IMR-90 (cell line): Measurements from ENCODE around the gene GALM. TPM values are rescaled to one million over a fixed set of nuclear protein-coding genes. Genes with fewer than 3 reads are reported as not detected.

ENCODE experiments used
- ATAC-seq: fragments of 200-7000 bp; cut with Tn5 transposase; 2 replicates; pipeline ENCODE4 v1.9.1; 2020; ENCODE audit warnings: low read depth, mild to moderate bottlenecking, moderate library complexity
- BruUV-seq: library from RNA; stranded (reverse); fragments of 400-500 nt; replicated peaks from 2 replicates; lab custom pipeline; 2021; lab: Mats Ljungman, UMichigan
- CTCF ChIA-PET: fragments of 300-600 bp; formaldehyde crosslinking; extraction: SDS; loops from one replicate; lab custom pipeline; 2021; ENCODE audit warnings: antibody characterized with exemption; lab: Yijun Ruan, JAX
- POLR2A ChIA-PET: fragments of 300-600 bp; sonication (Branson Sonifier 250); formaldehyde crosslinking; loops from one replicate; lab custom pipeline; 2022; ENCODE audit warnings: antibody characterized with exemption; ENCODE audit not compliant: unreplicated experiment; lab: Charles Lee
- DNase-seq: peaks from one replicate; pipeline ENCODE4 v3.0.0; 2013
- H2AFZ ChIP-seq: replicated peaks from 2 replicates; pipeline ENCODE3; 2013; ENCODE audit warnings: low read length, mild to moderate bottlenecking; ENCODE audit not compliant: poor library complexity
- H2AK5ac ChIP-seq: 2 replicates; pipeline ENCODE4 v1.6.1; 2013; ENCODE audit warnings: low read depth, low read length, inconsistent platforms
- H2AK9ac ChIP-seq: replicated peaks from 2 replicates; pipeline ENCODE3; 2013; ENCODE audit warnings: mild to moderate bottlenecking, low read depth, low read length, moderate library complexity; ENCODE audit not compliant: poor library complexity
- H2BK120ac ChIP-seq: 2 replicates; pipeline ENCODE4 v1.6.1; 2013; ENCODE audit warnings: low read depth, low read length, inconsistent platforms
- H2BK15ac ChIP-seq: 3 replicates; pipeline ENCODE4 v1.6.1; 2013; ENCODE audit warnings: low read depth, low read length, inconsistent platforms
- H2BK20ac ChIP-seq: 2 replicates; pipeline ENCODE4 v1.6.1; 2013; ENCODE audit warnings: low read depth, mild to moderate bottlenecking, inconsistent platforms, low read length, moderate library complexity
- H2BK5ac ChIP-seq: 2 replicates; pipeline ENCODE4 v1.6.1; 2013; ENCODE audit warnings: mild to moderate bottlenecking, low read depth, low read length, inconsistent platforms; ENCODE audit not compliant: poor library complexity, severe bottlenecking
- H3K14ac ChIP-seq: replicated peaks from 2 replicates; pipeline ENCODE4 v1.6.1; 2013; ENCODE audit warnings: low read depth, low read length, inconsistent platforms
- H3K18ac ChIP-seq: 2 replicates; pipeline ENCODE4 v1.6.1; 2013; ENCODE audit warnings: low read depth, low read length, control low read depth
- H3K23ac ChIP-seq: 2 replicates; pipeline ENCODE4 v1.6.1; 2013; ENCODE audit warnings: low read depth, low read length, inconsistent platforms
- H3K27ac ChIP-seq: 2 replicates; pipeline ENCODE4 v1.5.1; 2013; ENCODE audit warnings: mild to moderate bottlenecking, control low read depth, low read length; ENCODE audit not compliant: insufficient read depth
- H3K27me3 ChIP-seq: 2 replicates; pipeline ENCODE4 v1.6.1; 2013; ENCODE audit warnings: low read length; ENCODE audit not compliant: control insufficient read depth, insufficient read depth
- H3K36me3 ChIP-seq: 2 replicates; pipeline ENCODE4 v1.6.1; 2013; ENCODE audit warnings: low read length, mixed read lengths; ENCODE audit not compliant: control insufficient read depth, insufficient read depth
- H3K4ac ChIP-seq: 2 replicates; pipeline ENCODE4 v1.6.1; 2013; ENCODE audit warnings: low read depth, low read length, inconsistent platforms
- H3K4me1 ChIP-seq: 2 replicates; pipeline ENCODE4 v1.6.1; 2013; ENCODE audit warnings: low read length, mixed read lengths; ENCODE audit not compliant: control insufficient read depth, insufficient read depth
- H3K4me2 ChIP-seq: 2 replicates; pipeline ENCODE4 v1.6.1; 2013; ENCODE audit warnings: low read depth, mild to moderate bottlenecking, control low read depth, low read length, moderate library complexity
- H3K4me3 ChIP-seq: 2 replicates; pipeline ENCODE4 v1.5.1; 2013; ENCODE audit warnings: low read depth, mild to moderate bottlenecking, control low read depth, low read length, moderate library complexity; ENCODE audit not compliant: insufficient read depth
- H3K56ac ChIP-seq: 2 replicates; pipeline ENCODE4 v1.6.1; 2013; ENCODE audit warnings: low read length, inconsistent platforms; ENCODE audit not compliant: insufficient read depth; ENCODE audit errors: extremely low read depth
- H3K79me1 ChIP-seq, 2 experiments: 2 replicates each; pipeline ENCODE4 v1.6.1; 2013; ENCODE audit warnings: low read length in 2 of 2, inconsistent platforms in 1 of 2, low read depth in 1 of 2
- H3K9ac ChIP-seq: 2 replicates; pipeline ENCODE4 v1.6.1; 2013; ENCODE audit warnings: low read depth, low read length, control low read depth
- H3K9me1 ChIP-seq: 2 replicates; pipeline ENCODE4 v1.6.1; 2013; ENCODE audit warnings: low read length, inconsistent platforms; ENCODE audit not compliant: insufficient read depth
- H3K9me3 ChIP-seq: 2 replicates; pipeline ENCODE4 v1.6.1; 2013; ENCODE audit warnings: low read length; ENCODE audit not compliant: control insufficient read depth, insufficient read depth
- H4K20me1 ChIP-seq: 2 replicates; pipeline ENCODE4 v1.6.1; 2013; ENCODE audit warnings: low read length, inconsistent platforms; ENCODE audit not compliant: insufficient read depth
- H4K5ac ChIP-seq: 2 replicates; pipeline ENCODE4 v1.6.1; 2013; ENCODE audit warnings: mild to moderate bottlenecking, low read depth, low read length, control low read depth
- H4K8ac ChIP-seq, 2 experiments: 2 replicates each; pipeline ENCODE4 v1.6.1; 2013; ENCODE audit warnings: low read depth in 2 of 2, low read length in 2 of 2, control low read depth in 1 of 2, inconsistent platforms in 1 of 2
- H4K91ac ChIP-seq: 2 replicates; pipeline ENCODE4 v1.6.1; 2013; ENCODE audit warnings: low read depth, low read length, inconsistent platforms; ENCODE audit not compliant: insufficient read depth
- NFE2L2 ChIP-seq: fragments of 150-350 bp; IDR thresholded peaks from 2 replicates; pipeline ENCODE4 v1.6.1; 2016; ENCODE audit warnings: low read depth, mild to moderate bottlenecking, low read length
- RFX5 ChIP-seq: IDR thresholded peaks from 2 replicates; pipeline ENCODE4 v1.8.0; 2012; ENCODE audit warnings: low read depth, mild to moderate bottlenecking, low read length, moderate library complexity
- WGBS, 2 experiments: methylation state at CpG; one replicate each; pipeline versions ENCODE4 v1.1.5 to v1.1.7; 2013; ENCODE audit warnings: missing lambda C conversion rate in 2 of 2; ENCODE audit not compliant: insufficient read length in 1 of 2; ENCODE audit errors: extremely low coverage in 2 of 2; 5-methylcytosine and 5-hydroxymethylcytosine counted together
- dilution Hi-C: fragments of 300-500 bp; cut with HindIII; formaldehyde crosslinking; loops from one replicate; pipeline ENCODE4 v1.14.3; 2018; ENCODE audit warnings: low sequenced_read_pairs; ENCODE audit not compliant: unreplicated experiment
- in situ Hi-C: fragments of 300-500 bp; cut with MboI; formaldehyde crosslinking; loops from 3 replicates; pipeline ENCODE4 v1.14.3; 2019; ENCODE audit warnings: low sequenced_read_pairs, inconsistent platforms, mixed read lengths
- intact Hi-C: fragments of 100-400 bp; cut with micrococcal nuclease; formaldehyde crosslinking; loops from 2 replicates; pipeline ENCODE4 v1.10.0; 2022
- polyA plus RNA-seq, 3 experiments: library from polyadenylated mRNA; depleted of rRNA; stranded (reverse); fragments of >200 nt; gene quantifications; 2 replicates each; pipeline ENCODE4 v1.2.3, GENCODE V29; 2012; ENCODE audit warnings: low replicate concordance in 1 of 3
- total RNA-seq: library from RNA; depleted of rRNA; stranded (reverse); fragments of >200 nt; gene quantifications from 2 replicates; pipeline ENCODE4 v1.2.3, GENCODE V29; 2012
- TF ChIP-seq, protein P1 (sequence below): fragments of 150-350 bp; IDR thresholded peaks from 2 replicates; pipeline ENCODE4 v1.6.1; 2017; ENCODE audit warnings: mild to moderate bottlenecking, antibody characterized with exemption, low read length, low read depth

Gene GALM
- total and polyA plus RNA-seq, 2 of the 4 experiments (the other 2 are of a cell fraction) = 12.1 to 24.2 TPM

DNA sequence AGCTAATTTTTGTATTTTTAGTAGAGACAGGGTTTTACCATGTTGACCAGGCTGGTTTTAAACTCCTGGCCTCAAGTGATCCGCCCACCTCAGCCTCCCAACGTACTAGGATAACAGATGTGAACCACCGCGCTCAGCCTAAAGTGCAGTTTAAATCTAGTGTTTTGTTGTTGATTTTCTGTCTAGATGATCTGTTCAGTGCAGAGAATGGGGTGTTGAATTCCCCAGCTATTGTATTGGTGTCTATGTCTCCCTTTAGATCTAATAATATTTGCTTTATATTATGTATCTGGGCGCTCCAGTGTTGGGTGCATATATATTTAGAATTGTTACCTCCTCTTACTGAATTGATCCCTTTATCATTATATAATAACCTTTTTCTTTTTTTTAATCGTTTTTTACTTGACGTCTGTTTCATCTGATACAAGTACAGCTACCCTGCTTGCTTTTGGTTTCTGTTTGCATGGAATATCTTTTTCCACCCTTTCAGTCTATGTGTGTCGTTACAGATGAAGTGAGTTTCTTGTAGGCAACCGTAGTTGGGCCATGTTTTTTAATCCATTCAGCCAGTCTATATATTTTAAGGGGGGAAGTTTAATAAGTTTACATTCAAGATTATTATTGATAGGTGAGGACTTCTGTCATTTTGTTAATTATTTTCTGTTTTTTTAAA lies 34.3 kb downstream of the GALM start:
- H4K5ac ChIP-seq = no peak overlapping the region
- POLR2A ChIA-PET = no interaction called here
- DNase-seq = no peak
- TF ChIP-seq NFE2L2 (no peak), RFX5 (no peak)
- TF ChIP-seq, protein P1, sequence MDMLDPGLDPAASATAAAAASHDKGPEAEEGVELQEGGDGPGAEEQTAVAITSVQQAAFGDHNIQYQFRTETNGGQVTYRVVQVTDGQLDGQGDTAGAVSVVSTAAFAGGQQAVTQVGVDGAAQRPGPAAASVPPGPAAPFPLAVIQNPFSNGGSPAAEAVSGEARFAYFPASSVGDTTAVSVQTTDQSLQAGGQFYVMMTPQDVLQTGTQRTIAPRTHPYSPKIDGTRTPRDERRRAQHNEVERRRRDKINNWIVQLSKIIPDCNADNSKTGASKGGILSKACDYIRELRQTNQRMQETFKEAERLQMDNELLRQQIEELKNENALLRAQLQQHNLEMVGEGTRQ = no peak
- H3K23ac ChIP-seq = no peak overlapping the region
- no CpG with 5 or more reads among the region's 9 CpGs for WGBS, 2 experiments
- in situ Hi-C loops = no loop called here
- no peaks in the 10 kb centered on the region for H3K36me3 ChIP-seq
- no peaks in the 10 kb centered on the region for H3K9me3 ChIP-seq
- peaks cover 5 to 20% of the 10 kb centered on the region in 2 experiments for H3K79me1 ChIP-seq
- H2BK120ac ChIP-seq = 0 out of 2 replicates have a peak overlapping the region, but pooled peaks have one; percentile 43
- H2AFZ ChIP-seq = no peak overlapping the region
- H3K14ac ChIP-seq = no peak overlapping the region
- peak overlapping the region; percentile 83; the same call in 1 of the 2 replicates for H2AK5ac ChIP-seq
- H3K4me3 ChIP-seq = no peak overlapping the region
- peak overlapping the region; percentile 44; the same call in 1 of the 2 replicates for H3K4ac ChIP-seq
- no peak overlapping the region; the same call in 2 of the 3 replicates for H2BK15ac ChIP-seq
- BruUV-seq = no TSS peak
- H2BK20ac ChIP-seq = no peak overlapping the region
- H2AK9ac ChIP-seq = no peak overlapping the region
- H4K8ac ChIP-seq = no peak overlapping the region
- no peak overlapping the region for H3K56ac ChIP-seq
- no peak overlapping the region; the same call in 1 of the 2 replicates for H3K18ac ChIP-seq
- H2BK5ac ChIP-seq = no peak overlapping the region
- H4K20me1 ChIP-seq = no peaks in the 10 kb centered on the region
- peaks cover 10% of the 10 kb centered on the region for H3K9me1 ChIP-seq
- no peak overlapping the region for H3K4me2 ChIP-seq
- H3K4me1 ChIP-seq = peaks cover 19% of the 10 kb centered on the region
- no peak overlapping the region for H3K9ac ChIP-seq
- dilution Hi-C loops = no loop called here
- no peak overlapping the region; the same call in 1 of the 2 replicates for H4K91ac ChIP-seq
- CTCF ChIA-PET = no interaction called here
- H3K27me3 ChIP-seq = no peaks in the 10 kb centered on the region
- intact Hi-C loops = no loop called here
- no peak for ATAC-seq
- no peak overlapping the region for H3K27ac ChIP-seq
